Globus pallidus (tissue), 1 donor: ENCODE measurements around the gene WIPF2.

Experiments
- DNase-seq: peaks from one replicate; pipeline ENCODE4 v3.0.0-alpha.2; 2015; ENCODE audit warnings: low spot score

Gene WIPF2

GRCh38 chr17:40313668-40314583, 94.8 kb downstream of the WIPF2 start:
- no peak for DNase-seq

GRCh38 chr17:40314584-40314956, 95.5 kb downstream of the WIPF2 start:
- no peak for DNase-seq

GRCh38 chr17:40315206-40315605, 96.1 kb downstream of the WIPF2 start:
- DNase-seq, result no peak

- DNase-seq, result no peak
Measured at GRCh38 chr17:40315678-40316570, 96.8 kb downstream of the WIPF2 start.

GRCh38 chr17:40316571-40317344, 97.7 kb downstream of the WIPF2 start:
- no peak for DNase-seq

DNA sequence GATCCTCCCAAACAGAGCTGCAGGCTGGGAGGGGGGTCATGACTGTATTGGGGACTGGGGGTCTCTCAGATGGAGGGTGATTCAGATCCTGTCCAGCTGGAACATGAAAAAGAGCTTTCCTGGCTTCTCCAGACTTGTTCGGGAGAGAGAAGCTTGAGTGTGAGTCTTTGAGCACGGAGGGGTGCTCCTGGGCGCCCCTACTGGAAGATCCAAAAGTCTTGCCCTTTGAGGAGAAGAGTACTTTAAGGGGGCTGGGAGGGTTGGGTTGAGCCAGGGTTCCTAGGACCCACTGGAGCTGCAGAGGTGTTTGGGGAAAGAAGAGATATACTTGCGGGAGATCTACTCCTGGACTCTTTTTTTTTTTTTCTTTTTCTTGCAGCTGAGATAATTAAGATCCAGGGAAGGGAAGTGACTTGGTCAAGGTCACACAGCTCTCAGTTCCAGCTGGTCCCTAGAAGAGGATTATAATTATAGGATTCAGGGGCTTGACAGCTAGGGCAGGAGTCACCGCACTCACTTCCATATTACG, 98.3 kb downstream of the WIPF2 start:
- no peak for DNase-seq

- DNase-seq, result peak; percentile 91
Measured at GRCh38 chr17:40317880-40318829, 99.1 kb downstream of the WIPF2 start.

DNA sequence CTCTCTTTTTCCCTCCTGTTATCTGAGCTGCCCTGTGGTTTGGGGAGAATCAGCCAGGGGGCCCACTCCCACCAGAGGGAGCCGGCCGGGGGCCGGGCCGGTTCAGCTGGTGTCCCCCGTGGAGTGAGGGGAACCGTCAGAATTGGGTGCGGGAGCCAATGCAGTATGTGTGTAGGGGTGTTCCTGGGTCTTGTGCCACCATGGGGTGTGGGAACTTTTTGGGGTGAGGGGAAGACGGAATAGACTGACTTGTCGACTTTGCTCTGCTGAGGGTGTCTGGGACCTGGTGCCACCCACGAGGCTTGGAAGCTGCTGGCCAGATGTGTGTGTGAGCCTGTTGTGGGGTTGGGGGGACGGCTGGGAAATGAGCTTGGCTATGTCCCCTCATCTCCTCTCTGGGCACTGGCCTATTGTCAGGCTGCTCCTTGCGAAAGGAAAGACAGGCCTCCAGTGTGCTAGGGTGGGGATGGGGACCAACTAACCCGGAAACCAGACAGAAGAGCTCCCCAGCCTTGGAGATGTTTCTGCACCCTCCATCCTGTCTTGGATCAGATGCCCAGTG, 99.8 kb downstream of the WIPF2 start:
- DNase-seq, result no peak

DNA sequence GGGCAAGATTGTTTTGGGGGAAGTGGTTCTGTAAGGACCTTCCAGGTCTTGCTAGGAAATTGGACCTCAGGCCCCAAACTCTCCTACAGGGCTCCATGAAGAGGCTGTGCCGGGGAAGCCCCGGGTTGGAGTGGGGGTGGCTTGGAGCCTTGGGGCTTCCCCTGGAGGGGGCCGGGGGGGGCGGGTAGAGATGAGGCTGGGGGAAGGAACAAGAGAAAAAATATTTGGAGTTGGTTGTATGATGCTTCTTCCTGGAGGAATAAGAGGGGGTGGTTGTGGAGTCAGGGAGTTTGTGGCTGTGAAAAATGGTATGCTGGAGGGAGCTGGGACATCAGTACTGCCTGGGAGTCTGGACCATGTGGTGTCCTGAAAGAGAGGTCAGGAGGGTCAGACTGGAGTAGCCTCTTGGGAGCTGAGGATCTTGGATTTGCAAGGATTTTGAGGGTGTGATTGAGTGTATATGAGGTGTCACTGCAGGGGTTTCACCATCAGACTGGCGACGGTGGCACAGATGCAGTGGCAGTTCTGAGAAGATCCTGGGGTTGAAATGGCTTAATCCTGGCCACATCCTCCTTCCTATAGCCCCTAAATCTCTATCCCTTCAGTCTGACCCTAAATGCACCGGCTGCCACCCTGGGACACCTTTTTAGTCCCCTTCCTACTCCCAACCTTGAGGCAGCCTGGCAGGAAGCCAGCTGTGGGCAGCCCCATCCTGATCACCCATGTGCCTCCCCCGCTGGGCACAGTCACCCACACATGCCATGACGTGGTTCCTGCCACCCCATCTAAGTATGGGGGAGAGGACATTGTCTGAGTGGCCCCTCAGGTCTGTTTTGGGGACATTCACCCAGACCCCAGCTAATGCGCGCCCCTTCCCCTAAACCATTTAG, 100.8 kb downstream of the WIPF2 start:
- no peak for DNase-seq

GRCh38 chr17:40320756-40321523, 101.8 kb downstream of the WIPF2 start:
- DNase-seq, result no peak

DNA sequence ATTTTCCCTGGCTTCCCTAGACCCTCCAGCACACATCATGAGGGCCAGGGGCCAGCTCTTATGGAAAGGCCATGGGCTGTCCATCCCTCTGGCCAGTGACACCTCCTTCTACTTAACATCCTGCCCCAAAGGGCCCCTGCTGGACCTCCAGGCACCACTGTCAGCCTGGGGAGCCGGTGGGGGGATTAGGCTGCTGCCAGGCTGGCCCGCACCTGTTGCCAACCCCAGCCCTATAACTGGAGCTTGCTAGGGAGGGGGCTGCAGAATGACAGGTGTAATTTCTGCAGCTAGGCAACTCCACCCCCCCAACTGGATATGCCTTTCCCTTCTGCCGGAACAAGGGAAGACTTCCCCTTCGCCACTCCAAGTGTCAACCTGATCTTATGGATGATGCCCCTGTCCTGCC, 102.4 kb downstream of the WIPF2 start:
- DNase-seq, result no peak

- DNase-seq, result no peak
Measured at GRCh38 chr17:40321961-40322357, 102.9 kb downstream of the WIPF2 start.

DNA sequence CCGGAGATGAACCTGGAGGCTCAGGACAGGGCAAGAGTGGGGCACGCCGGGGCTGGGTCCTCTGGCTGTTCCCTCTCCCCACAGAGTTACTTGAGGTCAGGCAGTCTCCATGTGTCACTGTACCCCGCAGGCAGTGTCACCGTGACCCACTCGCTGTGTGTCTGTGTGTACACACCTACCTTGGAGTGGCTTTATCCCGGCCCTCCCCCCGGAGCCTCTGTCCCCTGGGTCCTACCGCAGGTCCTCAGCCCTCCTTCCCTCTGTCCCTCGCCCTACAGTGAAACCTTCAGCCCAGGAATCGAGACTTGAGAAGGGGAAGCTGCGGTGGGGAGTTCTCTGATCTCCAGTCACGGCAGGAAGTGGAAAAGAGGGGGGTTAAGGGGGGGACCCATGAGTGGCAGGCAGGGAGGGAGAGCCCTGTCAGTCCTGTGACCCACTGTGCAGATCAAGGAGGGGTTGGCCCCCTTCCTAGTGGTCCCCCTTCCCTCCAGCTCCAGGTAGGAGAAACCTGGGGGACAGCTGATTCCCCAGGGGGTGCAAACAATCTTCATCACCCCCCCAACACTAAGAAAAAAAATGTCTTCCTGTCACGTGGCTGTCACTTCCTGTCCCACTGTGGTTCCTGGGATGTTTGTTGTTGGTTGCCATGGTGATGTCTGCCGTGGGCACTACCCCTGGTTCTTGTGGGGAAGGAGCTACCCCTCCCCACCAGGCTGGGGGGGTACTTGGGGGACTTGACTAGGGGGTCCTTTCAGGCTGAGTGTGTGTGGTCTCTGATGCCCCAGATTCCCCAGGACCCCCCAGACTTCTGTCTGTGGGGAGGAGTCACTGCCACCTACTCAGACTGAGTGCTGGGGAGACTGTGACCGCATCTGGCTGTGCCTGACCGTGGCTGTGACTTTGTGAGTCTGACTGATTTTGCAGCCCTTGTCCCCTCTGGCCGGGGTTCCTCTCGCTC, 103.5 kb downstream of the WIPF2 start:
- DNase-seq, result peak; percentile 68

GRCh38 chr17:40323391-40324381, 104.6 kb downstream of the WIPF2 start:
- DNase-seq, result no peak

DNA sequence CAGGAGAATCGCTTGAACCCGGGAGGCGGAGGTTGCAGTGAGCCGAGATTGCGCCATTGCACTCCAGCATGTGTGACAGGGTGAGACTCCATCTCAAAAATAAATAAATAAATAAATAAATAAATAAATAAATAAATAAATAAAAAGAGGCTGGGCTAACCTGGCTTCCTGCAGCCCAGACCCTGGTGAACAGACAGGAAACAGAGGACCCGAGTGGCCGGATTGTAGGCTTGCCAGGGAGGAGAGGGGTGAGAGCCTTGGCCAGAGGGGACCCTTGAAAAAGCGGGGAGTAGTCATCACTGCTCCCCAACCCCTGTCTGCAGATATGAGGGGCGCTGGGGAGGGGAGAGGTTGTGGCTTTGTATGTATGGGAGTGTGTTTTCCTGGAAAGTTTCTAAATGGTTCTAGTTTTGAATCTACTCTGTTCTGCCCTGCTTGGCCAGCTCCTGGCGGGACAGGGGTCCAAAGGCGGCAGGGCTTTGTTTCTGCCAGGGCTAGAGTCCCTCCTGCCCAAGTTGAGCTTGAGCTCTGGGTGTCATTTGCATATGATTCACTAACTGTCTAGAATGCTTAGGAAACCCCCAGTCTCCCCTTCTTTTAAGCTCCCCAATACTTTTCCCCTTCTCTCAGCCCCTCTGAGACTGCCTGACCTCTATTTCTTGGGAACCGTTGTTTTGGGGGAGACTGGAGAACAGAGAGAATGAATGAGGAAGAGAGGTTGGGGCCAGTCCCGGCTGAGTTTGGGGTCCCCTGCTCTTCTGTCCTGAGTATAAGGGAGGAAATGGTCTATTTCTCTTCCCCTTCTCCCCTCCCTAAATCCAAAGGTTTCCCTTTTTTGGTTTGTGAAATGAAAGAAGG, 106.3 kb downstream of the WIPF2 start:
- no peak for DNase-seq
